Measurements from ENCODE around the gene SMARCA5.
A peak's percentile ranks its signal among the peaks of the same experiment; 100 is the strongest.

Gene SMARCA5

GRCh38 chr4:143581331-143581946 lies 67.9 kb downstream of the SMARCA5 start:
- no peak for TF ChIP-seq CTCF (IDR thresholded peaks at IDR 0.05; ENCODE audit: insufficient read depth, low read length, poor library complexity, severe bottlenecking)

GRCh38 chr4:143585548-143585947 lies 72.0 kb downstream of the SMARCA5 start:
- Histone ChIP-seq H3K4me3 (replicated peaks; ENCODE audit: low read depth, low read length) (no peak overlapping the region), H3K36me3 (ENCODE audit: control insufficient read depth, insufficient read depth, low read length) (no peaks in the 10 kb centered on the region), H3K27me3 (replicated peaks; ENCODE audit: control insufficient read depth, insufficient read depth, low read length) (no peaks in the 10 kb centered on the region)
- no peak for TF ChIP-seq CTCF (IDR thresholded peaks at IDR 0.05; ENCODE audit: insufficient read depth, low read length, poor library complexity, severe bottlenecking)
- no peak for DNase-seq (ENCODE audit: extremely low read depth, insufficient read length)

More at GRCh38 chr4:143581331-143581946, 67.9 kb downstream of the SMARCA5 start:
- DNase-seq (ENCODE audit: extremely low read depth, insufficient read length), result no peak
- H3K4me3 ChIP-seq (replicated peaks; ENCODE audit: low read depth, low read length), result no peak overlapping the region
- H3K27me3 ChIP-seq (replicated peaks; ENCODE audit: control insufficient read depth, insufficient read depth, low read length), result no peaks in the 10 kb centered on the region
- no peaks in the 10 kb centered on the region for H3K36me3 ChIP-seq (ENCODE audit: control insufficient read depth, insufficient read depth, low read length)

GRCh38 chr4:143586080-143586479 lies 72.6 kb downstream of the SMARCA5 start:
- H3K27me3 ChIP-seq (replicated peaks; ENCODE audit: control insufficient read depth, insufficient read depth, low read length), result no peaks in the 10 kb centered on the region
- DNase-seq (ENCODE audit: extremely low read depth, insufficient read length), result no peak
- no peak overlapping the region for H3K4me3 ChIP-seq (replicated peaks; ENCODE audit: low read depth, low read length)
- H3K36me3 ChIP-seq (ENCODE audit: control insufficient read depth, insufficient read depth, low read length), result no peaks in the 10 kb centered on the region
- no peak for TF ChIP-seq CTCF (IDR thresholded peaks at IDR 0.05; ENCODE audit: insufficient read depth, low read length, poor library complexity, severe bottlenecking)

GRCh38 chr4:143587703-143588102 lies 74.2 kb downstream of the SMARCA5 start:
- no peak for DNase-seq (ENCODE audit: extremely low read depth, insufficient read length)
- H3K27me3 ChIP-seq (replicated peaks; ENCODE audit: control insufficient read depth, insufficient read depth, low read length), result no peaks in the 10 kb centered on the region
- peak; percentile 23 for TF ChIP-seq CTCF (IDR thresholded peaks at IDR 0.05; ENCODE audit: insufficient read depth, low read length, poor library complexity, severe bottlenecking)
- H3K4me3 ChIP-seq (replicated peaks; ENCODE audit: low read depth, low read length), result no peak overlapping the region
- H3K36me3 ChIP-seq (ENCODE audit: control insufficient read depth, insufficient read depth, low read length), result no peaks in the 10 kb centered on the region

- Histone ChIP-seq H3K27me3 (replicated peaks; ENCODE audit: control insufficient read depth, insufficient read depth, low read length) (no peaks in the 10 kb centered on the region), H3K36me3 (ENCODE audit: control insufficient read depth, insufficient read depth, low read length) (no peaks in the 10 kb centered on the region), H3K4me3 (replicated peaks; ENCODE audit: low read depth, low read length) (no peak overlapping the region)
- TF ChIP-seq CTCF (IDR thresholded peaks at IDR 0.05; ENCODE audit: insufficient read depth, low read length, poor library complexity, severe bottlenecking), result no peak
- no peak for DNase-seq (ENCODE audit: extremely low read depth, insufficient read length)
Measured at GRCh38 chr4:143597276-143597675, 83.8 kb downstream of the SMARCA5 start.

GRCh38 chr4:143598816-143599215 lies 85.3 kb downstream of the SMARCA5 start:
- Histone ChIP-seq H3K27me3 (replicated peaks; ENCODE audit: control insufficient read depth, insufficient read depth, low read length) (no peaks in the 10 kb centered on the region), H3K36me3 (ENCODE audit: control insufficient read depth, insufficient read depth, low read length) (no peaks in the 10 kb centered on the region), H3K4me3 (replicated peaks; ENCODE audit: low read depth, low read length) (no peak overlapping the region)
- DNase-seq (ENCODE audit: extremely low read depth, insufficient read length), result no peak
- no peak for TF ChIP-seq CTCF (IDR thresholded peaks at IDR 0.05; ENCODE audit: insufficient read depth, low read length, poor library complexity, severe bottlenecking)
